ENCODE data around the gene PRDM10.
"Not testable (repeated sequence)": the region's sequence is repeated elsewhere in the genome, so short reads cannot be mapped to it uniquely, and the experiment has no call there.

Gene PRDM10

DNA sequence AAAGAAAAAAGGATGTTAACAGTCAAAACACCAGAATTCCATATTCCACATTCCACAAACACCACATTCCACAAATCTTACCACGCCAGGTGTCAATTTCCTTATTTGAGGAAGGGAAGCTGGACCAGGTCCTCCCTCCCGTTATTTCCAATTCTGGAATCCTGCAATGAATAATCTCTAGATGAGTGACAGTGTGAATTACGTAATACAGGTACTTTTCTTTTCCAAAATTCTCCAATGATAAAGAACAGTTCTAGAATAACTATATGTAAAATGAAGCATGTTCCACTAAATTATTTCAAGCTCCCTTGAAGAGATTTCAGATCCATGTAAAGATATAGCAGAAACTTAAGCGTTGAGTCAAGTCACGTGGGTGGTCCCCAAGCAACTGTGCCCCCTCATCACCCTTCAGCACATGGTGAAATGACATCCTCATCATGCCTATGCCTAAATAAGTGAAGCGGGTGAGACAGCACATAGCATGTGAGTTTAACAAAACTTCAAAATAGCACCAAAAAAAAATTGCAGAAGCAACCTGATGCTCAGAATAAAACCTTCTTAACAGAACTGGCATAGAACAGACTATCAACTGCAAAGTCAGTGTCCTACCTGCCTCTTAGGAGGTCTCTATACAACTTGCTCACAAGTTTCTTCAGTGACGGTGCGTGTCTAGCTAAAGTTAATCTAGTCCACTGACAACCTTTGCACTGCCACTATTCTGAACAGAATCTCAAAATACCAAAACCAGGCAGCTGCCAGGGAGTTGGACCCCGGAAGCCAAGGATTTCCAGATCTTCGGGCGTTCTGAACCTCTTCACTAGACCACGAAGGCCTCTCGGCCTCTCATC is 108.1 kb downstream of the PRDM10 start:
- no peak for DNase-seq

DNA sequence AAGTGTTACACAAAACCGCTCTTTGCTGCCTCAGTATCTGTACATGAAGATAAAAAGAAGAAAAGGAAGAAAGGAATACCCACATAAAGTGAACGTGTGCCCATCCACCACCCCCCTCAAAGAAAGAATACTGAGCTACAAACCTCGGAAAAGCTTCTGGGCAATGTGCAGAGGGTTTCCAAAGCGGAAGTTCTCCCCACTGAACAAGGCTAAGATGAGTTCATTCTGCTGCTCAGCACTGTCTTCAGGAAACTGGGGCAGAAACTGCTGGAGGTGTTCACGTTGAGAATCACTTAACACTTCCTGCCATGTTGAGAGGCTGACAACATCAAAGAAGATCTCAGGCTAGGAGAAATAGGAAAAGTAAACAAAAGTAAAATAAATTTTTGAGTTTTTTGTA is 114.2 kb downstream of the PRDM10 start:
- DNase-seq: peak; percentile 22

DNA sequence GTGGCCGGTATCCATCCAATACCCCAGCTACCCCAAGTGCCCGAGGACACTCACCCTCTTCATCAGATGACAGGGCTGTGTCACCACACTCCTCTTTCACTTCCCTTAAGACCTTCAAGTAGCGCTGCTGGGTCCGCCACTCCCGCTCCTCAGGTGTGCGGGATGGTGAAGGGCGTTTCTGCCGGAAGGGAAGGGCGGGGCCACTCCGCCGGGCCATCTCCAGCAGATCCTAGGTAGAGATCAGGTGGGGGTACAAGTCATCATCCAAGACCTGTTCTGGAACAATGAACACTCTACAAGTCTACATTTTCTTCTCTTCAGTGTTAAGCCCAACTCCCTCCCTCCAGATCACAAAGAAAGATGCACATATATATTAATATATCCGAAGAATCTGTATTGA is 117.3 kb downstream of the PRDM10 start:
- no peak for DNase-seq

DNA sequence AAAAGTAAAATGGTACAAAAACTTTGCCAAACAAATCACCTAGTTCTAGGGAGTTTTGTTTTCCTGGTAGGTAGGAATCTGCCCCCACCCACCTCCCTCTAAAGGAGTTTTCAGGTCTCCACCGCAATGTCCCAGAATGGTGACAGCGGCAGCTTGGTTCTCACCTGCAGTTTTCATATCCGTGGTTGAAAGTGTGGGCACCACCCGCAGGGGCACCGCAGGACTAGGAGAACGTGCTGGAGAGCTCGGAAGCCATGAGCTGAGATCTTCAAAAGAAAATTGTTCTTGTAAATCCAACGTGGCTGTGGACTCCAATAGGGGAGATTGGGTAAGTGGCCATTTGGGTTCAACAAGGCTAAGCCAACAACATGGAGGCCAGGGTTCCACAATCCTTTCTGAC is 118.1 kb downstream of the PRDM10 start:
- no peak for DNase-seq

DNA sequence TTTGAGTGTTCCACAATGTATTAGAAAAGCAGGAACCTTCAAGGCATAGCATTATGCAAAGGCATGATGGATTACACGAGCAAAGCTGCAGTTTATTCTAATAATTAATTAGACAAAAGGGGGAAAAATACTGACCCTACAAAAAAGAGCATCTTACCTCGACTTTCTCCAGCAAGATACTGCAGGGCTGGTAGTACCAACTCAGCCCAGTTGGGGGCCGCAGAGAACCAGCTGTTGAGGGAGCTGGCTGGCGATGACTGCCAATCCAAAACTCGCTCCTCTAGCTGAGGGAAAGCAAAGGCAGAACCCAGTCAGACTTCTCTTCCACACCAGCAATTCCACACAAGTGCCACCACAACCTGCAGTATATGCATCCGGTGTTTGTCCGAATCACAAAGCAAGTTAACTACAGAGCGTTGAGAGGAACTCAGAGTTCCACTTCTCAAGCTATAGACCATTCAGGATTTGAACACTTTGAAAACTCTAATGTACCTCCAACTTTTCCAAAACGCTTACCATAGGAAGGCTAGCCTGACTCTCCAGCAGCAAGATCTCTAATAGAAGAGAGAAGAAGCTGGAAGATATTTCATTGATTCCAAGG is 121.0 kb downstream of the PRDM10 start:
- DNase-seq: peak; percentile 40

DNA sequence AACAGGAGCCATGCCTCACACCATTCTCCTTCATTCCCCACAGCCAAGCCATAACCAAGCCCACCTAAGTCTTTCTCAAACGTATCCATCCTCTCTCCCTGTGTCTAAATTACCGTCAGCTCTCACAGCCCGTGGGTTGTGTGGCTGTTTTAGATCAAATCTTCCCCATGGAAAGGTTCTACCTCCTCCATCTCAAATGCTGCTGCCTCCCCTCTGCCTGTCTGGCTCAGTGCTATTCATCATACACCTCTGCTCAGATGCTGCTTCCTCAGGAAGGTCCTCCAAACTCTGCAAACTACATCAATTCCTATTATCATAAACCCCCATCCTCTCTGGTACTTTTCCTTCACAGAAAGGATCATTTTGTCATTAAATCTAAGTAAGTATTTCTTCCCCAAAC is 122.3 kb downstream of the PRDM10 start:
- DNase-seq: no peak

DNA sequence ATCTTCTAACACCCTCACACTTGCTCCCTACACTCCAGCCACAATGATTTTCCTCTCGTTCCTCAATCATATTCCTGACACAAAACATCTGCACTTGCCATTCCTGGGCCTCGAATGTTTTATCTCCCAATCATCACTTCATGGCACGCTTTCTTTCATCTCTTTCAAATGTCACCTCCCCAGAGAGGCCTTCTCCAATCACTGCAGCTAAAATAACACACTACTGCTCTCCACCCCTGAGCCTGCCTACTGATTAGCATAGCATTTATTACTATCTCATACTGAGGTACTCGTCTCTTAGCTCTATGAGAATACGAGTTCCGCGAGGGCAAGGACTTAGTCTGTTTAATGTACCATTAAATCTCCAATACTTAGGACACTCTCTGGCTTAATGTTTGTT is 130.7 kb downstream of the PRDM10 start:
- no peak for DNase-seq

DNA sequence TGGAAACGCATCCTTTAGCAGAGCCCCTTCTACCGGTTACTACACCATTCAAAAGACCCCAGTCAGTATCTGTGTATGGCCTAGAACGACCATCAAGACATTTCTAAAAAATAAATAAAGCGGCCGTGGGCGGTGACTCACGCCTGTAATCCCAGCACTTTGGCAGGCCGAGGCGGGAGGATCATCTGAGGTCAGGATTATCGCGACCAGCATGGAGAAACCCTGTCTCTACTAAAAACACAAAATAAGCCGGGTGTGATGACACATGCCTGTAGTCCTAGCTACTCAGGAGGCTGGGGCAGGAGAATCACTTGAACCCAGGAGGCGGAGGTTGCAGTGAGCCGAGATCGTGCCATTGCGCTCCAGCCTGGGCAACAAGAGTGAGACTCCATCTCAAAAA is 134.0 kb downstream of the PRDM10 start:
- not testable (repeated sequence) for DNase-seq

DNA sequence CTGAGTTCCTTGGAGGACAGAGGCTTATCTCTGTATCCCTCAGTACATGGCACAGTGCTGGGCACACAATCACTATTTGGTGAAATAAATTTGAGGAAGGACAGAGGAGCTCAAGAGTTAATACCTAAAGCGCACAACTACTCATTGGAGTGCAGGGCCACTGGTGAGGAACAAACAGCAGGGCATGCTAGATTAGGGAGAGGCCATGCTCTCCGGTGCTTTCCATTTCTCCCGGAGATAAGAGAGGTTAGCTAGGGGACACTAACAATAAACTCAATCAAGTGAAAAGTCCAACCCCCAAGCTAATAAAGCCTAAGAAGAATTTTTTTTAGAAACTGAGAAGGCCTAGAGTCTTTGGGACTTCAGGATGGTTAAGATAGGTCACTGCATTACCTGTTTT is 136.3 kb downstream of the PRDM10 start:
- DNase-seq: no peak

DNA sequence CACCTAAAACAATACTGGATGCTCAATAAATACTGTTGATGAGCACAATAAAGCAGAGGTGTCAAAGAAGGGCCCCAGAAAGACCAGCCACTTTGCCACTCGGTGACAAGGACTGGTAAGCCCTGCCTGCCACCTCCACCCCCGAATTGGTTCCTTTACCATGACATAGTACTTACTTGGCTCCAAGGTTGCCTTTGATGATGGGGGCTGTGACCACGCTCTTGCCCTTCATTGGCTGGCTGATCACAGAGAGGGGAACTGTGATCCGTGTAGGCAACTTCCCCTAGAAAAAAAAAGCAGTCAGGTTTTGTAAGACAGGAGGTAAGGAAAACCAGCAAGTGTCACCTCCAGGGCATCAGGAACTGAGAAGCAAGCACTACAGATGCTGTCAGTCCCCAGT is 136.9 kb downstream of the PRDM10 start:
- DNase-seq: no peak

DNA sequence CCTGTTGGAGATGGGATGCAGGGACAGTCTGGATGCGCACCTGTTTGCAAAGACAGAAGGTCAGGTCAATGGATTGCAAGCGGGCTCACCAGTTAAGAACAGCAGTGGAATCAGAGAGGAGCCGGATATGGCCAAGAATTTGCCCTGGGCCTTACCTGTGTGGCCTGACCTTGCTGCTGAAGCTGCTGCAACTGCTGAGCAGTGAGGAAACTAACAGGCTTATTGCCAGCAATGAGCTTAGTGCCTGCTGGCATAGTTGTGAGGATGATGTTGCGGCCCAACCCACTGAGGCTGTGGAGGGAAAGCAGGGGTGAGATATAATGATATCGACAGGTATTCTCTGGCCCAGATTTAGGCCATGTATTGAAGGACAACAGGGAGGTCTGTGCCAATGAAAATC is 137.8 kb downstream of the PRDM10 start:
- no peak for DNase-seq

DNA sequence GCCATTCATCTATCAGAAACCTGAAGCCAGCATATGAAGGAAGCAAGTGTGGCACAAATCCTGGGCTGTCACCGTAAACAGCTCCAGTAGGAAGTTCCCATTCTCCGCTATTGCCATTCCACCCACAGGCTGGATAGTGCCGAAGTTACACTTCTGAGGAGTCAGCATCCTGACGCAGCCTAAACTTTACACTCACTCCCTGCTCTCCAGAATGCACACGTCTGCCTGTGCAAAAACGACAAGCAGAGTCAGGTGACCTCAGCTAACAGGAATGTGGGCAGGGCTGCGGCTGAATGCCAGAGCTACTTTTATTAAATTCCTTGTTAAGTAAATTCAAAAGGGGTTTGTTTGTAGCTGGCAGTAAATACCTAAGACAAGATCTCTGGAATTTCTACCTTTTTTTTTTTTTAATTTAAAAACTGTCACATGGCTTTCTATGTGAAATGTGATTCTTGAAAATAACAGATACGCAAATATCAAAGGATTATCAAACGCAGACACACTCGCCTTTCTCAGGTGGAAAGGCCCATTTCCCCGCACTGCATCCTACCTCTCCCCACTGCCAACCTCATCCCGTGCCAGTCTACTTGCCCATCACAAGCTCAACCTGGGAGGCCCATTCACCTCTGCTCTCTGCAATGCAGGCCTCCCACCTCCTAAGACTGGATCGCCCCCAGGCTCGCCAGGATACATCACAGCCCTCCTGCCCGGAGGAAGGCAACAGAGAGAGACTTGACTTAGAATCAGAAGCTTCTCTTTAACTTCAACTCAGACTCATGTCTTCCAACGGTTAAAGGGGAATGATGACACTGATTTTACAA is 140.7 kb downstream of the PRDM10 start:
- DNase-seq: no peak

DNA sequence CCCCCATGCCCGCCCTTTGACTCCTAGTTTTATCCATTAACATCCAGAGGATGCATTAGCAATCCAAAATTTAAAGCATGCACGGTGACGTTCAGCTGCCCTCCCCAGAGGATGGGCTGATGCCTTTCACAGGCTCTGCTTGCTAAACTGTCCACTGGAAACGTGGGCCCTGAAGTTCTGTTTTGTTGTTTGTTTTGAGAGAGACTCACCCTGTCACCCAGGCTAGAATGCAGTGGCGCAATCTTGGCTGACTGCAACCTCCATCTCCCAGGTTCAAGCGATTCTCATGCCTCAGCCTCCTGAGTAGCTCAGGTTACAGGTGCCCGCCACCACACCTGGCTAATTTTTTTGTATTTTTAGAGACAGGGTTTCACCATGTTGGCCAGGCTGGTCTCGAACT is 146.6 kb downstream of the PRDM10 start:
- no peak for DNase-seq

DNA sequence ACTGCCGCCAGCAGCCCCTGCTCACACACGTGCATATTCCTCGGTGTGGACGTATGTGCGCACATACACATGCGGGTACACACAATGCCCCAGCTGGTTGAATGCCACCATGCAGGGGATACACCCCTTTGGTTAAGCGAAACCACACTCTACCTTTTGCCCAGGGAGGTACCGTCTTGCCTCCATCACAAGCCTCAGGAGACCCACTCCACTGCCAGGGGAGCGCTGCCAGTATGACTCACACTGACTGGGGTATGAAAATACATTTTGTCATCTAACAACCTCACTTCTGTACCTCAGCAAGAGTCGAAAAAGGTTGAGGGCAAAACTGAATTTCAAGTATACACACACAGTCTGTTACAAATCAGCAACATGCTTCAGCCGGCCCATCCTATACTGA is 147.5 kb downstream of the PRDM10 start:
- no peak for DNase-seq

DNA sequence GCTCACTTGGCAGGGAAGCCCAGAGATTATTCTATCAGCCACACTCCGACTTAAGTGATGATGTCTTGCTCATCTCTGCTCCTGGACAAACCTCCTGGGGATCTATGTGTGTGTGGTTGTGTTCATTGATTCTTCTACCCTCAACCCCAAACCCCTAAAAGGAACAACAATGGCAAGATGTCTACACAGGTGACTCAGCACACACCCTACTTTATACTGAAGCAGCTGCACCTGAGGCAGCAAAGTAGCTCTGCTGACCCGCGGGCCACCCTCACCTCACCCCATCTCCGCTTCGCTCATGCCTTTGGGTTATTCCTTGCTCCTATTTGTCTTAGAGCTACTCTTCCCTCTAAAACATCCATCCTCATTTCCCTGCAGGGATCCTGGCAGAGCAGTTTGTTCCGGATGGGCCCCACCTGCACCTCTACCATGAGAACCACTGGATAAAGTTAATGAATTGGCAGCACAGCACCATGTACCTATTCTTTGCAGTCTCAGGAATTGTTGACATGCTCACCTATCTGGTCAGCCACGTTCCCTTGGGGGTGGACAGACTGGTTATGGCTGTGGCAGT is 148.3 kb downstream of the PRDM10 start:
- no peak for DNase-seq

DNA sequence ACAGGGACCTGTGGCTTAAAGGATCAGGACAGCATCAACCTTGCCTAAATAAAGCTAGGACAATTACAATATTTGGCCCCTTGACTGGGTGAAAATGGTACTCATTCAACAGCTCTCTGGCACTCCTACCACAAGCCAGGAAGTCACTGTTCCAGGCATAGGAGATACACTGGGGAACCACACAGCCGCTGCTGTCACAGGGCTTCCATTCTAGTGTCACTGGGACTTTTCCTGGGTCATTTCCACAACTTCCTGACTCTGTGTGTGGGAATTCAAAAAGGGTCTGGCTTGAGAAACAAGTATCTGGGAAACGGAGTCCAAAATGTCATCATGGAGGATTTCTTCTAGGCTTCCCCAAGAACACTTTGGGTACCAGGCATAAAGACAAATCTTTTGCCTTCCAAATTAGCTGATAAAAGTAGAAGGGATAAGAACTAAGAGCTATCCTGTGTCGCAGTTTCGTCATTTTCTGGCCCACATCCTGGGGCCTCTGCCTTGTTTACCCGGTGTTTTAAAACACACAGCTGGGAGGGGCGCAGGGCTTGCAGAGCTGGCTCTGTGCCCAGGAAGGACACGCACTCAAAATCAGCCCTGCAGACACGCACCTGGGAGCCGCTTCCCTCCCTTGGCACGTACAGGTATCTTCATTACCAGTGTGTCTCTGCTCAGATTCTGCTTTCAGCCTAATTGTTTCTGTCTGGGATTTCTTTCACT is 149.0 kb downstream of the PRDM10 start:
- DNase-seq: peak; percentile 73

DNA sequence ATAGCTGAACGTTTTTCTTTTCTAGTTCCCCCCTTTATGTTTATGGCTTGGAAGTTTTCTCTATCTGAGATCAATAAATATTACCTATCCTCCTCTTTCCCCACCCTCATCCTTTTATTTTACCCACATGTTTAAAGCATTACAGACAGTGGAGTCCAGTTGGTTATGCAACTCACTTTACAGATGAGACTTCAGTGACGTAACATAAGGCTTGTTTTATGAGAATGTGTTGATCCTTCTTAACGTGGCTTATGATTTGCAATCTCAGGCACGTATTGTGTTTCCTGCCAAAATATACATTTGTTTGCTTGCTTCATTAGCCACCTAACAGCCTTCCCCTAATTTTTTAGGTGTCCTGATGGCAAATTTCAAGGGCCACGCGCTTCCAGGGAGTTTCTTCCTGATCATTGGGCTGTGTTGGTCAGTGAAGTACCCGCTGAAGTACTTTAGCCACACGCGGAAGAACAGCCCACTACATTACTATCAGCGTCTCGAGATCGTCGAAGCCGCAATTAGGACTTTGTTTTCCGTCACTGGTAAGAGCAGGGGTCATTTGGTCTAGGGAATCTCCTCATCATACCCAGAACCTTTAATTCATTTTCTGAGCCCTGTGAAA is 150.4 kb downstream of the PRDM10 start:
- DNase-seq: no peak

Data from CD4-positive, alpha-beta T cell treated with Interleukin-21 for 1 hour (primary cell).